DMS 273 (cell line): ENCODE data around the gene RHCG.
"Not testable (repeated sequence)": the region's sequence is repeated elsewhere in the genome, so short reads cannot be mapped to it uniquely, and the experiment has no call there.

ENCODE experiments used
- DNase-seq: peaks from one replicate; lab custom pipeline; 2025; ENCODE audit not compliant: unreplicated experiment; lab: John Stamatoyannopoulos, UW

Gene RHCG

GRCh38 chr15:89479173-89479572 is 17.2 kb downstream of the RHCG start:
- DNase-seq = no peak

GRCh38 chr15:89477411-89478242 is 18.8 kb downstream of the RHCG start:
- no peak for DNase-seq

- peak; percentile 5 for DNase-seq
These were observed 20.7 kb downstream of the RHCG start for GRCh38 chr15:89475661-89476060.

- peak; percentile 71 for DNase-seq
These were observed 23.6 kb downstream of the RHCG start for GRCh38 chr15:89472785-89473256.

- peak; percentile 77 for DNase-seq
These were observed 26.8 kb downstream of the RHCG start for GRCh38 chr15:89469426-89470096.

DNA sequence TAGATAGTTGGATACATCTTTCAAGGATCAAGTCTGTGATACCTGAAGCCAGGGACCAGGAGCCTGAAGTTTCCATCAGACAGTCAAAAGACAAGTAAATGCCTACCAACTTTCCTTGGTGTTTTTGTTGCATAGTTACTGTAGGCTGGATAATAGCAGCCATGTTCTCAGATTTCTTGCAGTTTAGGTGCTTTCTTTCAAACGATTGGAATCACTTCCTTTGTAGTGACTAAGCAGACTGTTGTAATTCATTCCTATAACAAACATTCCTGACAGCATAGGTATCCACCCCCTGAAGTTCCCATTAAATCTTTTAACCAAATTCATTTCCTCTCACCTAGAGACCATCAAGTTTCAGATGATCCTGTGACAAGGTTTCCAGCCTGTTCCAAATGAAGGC is 27.6 kb downstream of the RHCG start:
- DNase-seq = not testable (repeated sequence)

GRCh38 chr15:89463113-89463512 is 33.3 kb downstream of the RHCG start:
- no peak for DNase-seq

GRCh38 chr15:89462198-89462912 is 34.0 kb downstream of the RHCG start:
- peak; percentile 79 for DNase-seq

DNA sequence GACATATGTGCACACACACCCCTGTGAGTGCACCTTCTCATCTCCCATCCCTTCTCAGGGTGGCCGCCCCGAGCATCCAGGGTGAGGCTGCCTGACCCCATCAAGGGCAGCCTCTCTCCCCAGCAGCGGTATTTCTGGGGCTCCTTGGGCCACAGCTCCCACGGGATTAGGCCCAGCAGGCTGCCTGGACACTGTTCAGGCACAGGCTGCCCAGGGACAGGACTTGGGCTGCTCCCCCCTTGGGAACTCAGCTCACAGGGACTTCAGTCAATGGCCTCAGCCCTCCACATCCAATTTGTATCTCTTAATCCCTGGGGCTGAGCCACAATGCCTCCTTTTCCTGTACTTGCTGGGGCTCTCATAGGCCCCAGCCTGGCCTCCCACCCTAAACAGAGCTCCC is 35.0 kb downstream of the RHCG start:
- no peak for DNase-seq

GRCh38 chr15:89460048-89460447 is 36.3 kb downstream of the RHCG start:
- DNase-seq = no peak

DNA sequence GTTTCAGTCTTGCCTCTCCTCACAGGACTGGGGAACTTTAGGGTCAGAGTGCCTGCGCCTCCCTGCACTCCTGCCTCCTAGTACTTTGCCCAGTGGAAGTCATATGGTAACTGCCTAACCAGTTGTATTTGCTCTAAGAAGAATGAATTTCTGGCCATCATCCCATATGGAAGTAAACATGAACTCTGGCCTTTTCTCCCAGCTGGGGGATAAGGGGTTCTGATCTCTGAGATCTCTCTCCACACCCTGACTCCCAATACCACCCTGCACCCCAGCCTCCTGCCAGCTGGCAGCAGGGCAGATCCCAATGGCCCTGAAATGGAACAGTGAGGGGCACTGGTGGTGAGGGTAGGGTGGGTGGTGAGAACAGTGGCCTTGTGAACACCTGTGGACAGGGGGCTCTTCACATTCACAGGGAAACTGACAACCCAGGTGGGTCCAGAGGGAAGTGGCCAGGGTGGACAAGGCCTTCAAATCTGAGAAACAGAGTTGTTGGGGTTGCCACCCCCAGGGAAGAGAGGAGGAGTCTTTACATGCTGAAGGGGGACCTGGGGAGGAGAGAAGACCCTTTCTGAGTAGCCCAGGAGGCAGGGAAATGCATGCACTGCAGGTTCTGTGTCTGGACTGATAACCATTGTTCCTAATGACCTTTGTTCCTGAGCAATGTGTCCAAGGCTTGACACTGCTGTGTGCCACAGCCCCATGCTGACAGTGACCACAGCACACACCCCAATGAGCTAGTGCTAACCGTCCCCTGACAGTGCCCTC is 36.9 kb downstream of the RHCG start:
- DNase-seq = no peak

GRCh38 chr15:89458440-89458839 is 37.9 kb downstream of the RHCG start:
- DNase-seq = no peak

- DNase-seq = peak; percentile 71
These were observed 39.3 kb downstream of the RHCG start for GRCh38 chr15:89457086-89457485.

- DNase-seq = no peak
These were observed 40.8 kb downstream of the RHCG start for GRCh38 chr15:89455535-89455934.

GRCh38 chr15:89452330-89452836 is 44.0 kb downstream of the RHCG start:
- peak; percentile 23 for DNase-seq

DNA sequence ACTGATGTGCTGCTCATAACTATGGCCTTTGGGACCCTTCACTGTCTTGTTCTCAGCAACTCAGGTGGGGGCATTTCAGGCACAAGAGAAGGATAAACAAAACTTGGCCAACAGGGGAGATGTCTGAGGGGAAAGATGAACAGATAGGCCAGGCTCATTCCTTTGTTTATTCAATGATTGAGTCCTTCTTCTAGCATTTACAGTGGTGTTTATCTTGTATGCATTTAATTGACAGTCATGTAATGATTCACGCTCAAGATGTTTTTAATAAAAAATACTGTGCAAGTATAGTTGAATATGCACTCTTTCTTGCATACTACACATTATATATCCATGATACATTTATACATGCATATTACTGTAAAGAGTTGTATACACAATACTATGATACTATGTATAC is 44.5 kb downstream of the RHCG start:
- DNase-seq = no peak

DNA sequence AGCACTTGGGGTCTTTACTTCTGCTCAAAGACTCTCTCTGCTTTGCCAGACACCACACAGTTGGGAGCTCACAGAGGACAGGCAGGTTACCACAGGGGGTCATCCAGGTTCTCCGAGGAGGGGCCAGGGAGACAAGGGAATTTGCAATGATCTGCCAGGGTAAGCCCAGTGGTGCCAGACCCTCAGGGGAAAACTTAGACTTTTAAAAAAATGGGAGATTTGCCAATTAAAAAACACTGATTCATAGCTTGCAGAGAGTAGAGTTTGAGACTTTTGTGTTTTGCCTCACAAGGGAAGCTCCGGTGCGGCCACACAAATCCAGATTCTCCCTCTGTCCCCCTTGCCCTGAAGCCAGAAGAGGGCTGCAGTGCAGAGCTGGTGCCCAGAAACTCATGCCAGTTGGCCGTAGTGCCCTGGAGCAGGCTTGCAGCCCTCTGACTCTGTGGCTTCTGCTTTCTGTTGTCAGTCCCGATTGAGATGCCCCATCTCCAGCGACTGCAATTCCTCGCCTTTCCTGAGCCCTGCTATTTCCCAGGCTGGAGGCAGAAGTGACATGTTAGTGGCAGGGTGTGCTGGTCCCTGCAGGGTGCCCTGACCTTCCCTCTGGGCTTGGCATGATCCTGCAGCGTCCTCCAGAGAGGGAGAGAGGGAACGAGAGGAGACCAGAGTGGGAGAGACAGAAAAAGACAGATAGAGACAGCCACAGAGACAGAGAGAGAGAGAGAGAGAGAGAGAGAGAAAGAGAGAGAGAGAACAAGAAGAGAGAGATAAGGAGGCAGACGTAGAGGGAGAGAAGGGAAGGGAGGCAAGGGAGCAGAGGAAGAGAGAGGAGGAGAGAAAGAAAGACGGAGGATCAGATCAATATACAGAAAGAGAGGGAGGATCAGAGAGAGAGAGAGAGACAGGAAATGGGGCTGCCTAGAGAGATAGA is 46.0 kb downstream of the RHCG start:
- no peak for DNase-seq

GRCh38 chr15:89448825-89449224 is 47.6 kb downstream of the RHCG start:
- no peak for DNase-seq

GRCh38 chr15:89447676-89448075 is 48.7 kb downstream of the RHCG start:
- no peak for DNase-seq
